ENCODE measurements around the gene ANKDD1A.

DNA sequence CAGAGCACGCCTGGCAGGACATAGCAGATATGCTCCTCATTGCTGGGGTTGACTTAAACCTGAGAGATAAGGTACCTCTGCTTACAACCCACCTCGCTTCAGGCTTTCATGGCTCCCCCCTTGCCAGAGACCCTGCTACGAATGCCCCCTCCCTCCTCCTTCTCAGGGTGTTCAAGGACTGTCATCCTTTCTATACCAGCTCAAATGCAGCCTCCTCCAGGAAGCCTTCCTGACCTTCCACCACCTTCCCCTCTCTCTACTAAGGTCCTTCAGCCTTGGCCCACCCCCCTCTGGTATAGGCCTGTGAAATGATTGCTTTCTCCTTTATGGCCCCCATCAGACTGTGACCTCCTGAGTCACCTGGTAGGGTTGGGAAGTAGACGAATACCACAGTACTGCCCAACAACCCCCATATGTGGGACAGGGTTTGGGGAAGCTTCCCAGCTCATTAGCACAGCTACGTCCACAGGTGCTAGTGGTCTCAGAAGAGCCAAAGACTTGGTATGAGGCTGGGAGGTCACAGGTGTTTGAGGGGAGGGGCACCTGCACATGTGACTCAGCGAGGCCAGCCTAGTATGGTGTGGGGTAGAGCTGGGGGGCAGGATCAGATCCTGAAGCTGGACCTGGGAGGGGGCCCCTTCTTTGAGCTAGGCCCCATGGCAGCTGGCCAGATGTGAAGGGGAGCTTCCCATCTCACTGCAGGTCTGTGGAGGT is 32.0 kb downstream of the ANKDD1A start:
- TF ChIP-seq, protein P1, sequence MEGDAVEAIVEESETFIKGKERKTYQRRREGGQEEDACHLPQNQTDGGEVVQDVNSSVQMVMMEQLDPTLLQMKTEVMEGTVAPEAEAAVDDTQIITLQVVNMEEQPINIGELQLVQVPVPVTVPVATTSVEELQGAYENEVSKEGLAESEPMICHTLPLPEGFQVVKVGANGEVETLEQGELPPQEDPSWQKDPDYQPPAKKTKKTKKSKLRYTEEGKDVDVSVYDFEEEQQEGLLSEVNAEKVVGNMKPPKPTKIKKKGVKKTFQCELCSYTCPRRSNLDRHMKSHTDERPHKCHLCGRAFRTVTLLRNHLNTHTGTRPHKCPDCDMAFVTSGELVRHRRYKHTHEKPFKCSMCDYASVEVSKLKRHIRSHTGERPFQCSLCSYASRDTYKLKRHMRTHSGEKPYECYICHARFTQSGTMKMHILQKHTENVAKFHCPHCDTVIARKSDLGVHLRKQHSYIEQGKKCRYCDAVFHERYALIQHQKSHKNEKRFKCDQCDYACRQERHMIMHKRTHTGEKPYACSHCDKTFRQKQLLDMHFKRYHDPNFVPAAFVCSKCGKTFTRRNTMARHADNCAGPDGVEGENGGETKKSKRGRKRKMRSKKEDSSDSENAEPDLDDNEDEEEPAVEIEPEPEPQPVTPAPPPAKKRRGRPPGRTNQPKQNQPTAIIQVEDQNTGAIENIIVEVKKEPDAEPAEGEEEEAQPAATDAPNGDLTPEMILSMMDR (IDR thresholded peaks at IDR 0.05) = no peak
- TF ChIP-seq POLR2A (IDR thresholded peaks at IDR 0.05) = no peak
